H9 (cell line): ENCODE measurements around the gene NDST1. TPM values are rescaled to one million over a fixed set of nuclear protein-coding genes. Genes with fewer than 3 reads are reported as not detected.

Experiments used
- DNase-seq: peaks from one replicate; pipeline ENCODE4 v3.0.0-alpha.2; 2017
- H2AFZ ChIP-seq: one replicate; pipeline ENCODE4 v1.6.1; 2013; ENCODE audit warnings: mild to moderate bottlenecking, low read length, control low read depth, moderate library complexity
- H2AK5ac ChIP-seq: 2 replicates; pipeline ENCODE4 v1.6.1; 2013; ENCODE audit warnings: low read length, control low read depth, mixed read lengths; ENCODE audit not compliant: insufficient read length
- H2BK120ac ChIP-seq: one replicate; pipeline ENCODE4 v1.6.1; 2013; ENCODE audit warnings: low read depth, mild to moderate bottlenecking, low read length, control low read depth, inconsistent platforms; ENCODE audit not compliant: poor library complexity, severe bottlenecking
- H2BK12ac ChIP-seq: 2 replicates; pipeline ENCODE4 v1.6.1; 2013; ENCODE audit warnings: low read length, control low read depth, mixed read lengths, low read depth; ENCODE audit not compliant: insufficient read length
- H2BK15ac ChIP-seq: 2 replicates; pipeline ENCODE4 v1.6.1; 2013; ENCODE audit warnings: low read depth, low read length, control low read depth
- H2BK20ac ChIP-seq: one replicate; pipeline ENCODE4 v1.6.1; 2013; ENCODE audit warnings: low read depth, mild to moderate bottlenecking, low read length, control low read depth, inconsistent platforms; ENCODE audit not compliant: poor library complexity, severe bottlenecking
- H2BK5ac ChIP-seq: 2 replicates; pipeline ENCODE4 v1.6.1; 2013; ENCODE audit warnings: low read length, control low read depth, mixed read lengths; ENCODE audit not compliant: insufficient read length
- H3K14ac ChIP-seq: 2 replicates; pipeline ENCODE4 v1.6.1; 2013; ENCODE audit warnings: low read length, control low read depth; ENCODE audit not compliant: insufficient read depth
- H3K18ac ChIP-seq: 2 replicates; pipeline ENCODE4 v1.6.1; 2013; ENCODE audit warnings: low read depth, mild to moderate bottlenecking, mixed read lengths, low read length, control low read depth; ENCODE audit not compliant: insufficient read length
- H3K23ac ChIP-seq: 2 replicates; pipeline ENCODE4 v1.6.1; 2013; ENCODE audit warnings: low read length, control low read depth, mixed read lengths, low read depth; ENCODE audit not compliant: insufficient read length
- H3K23me2 ChIP-seq: 2 replicates; pipeline ENCODE4 v1.6.1; 2013; ENCODE audit warnings: low read depth, mild to moderate bottlenecking, mixed read lengths, low read length, control low read depth; ENCODE audit not compliant: insufficient read length, poor library complexity, severe bottlenecking
- H3K27ac ChIP-seq: 2 replicates; pipeline ENCODE4 v1.5.1; 2013; ENCODE audit warnings: low read length, control low read depth, mixed read lengths, low read depth; ENCODE audit not compliant: insufficient read length
- H3K27me3 ChIP-seq: 2 replicates; pipeline ENCODE4 v1.6.1; 2013; ENCODE audit warnings: low read length, control low read depth, inconsistent platforms; ENCODE audit not compliant: insufficient read depth
- H3K4ac ChIP-seq: 2 replicates; pipeline ENCODE4 v1.6.1; 2013; ENCODE audit warnings: low read depth, mild to moderate bottlenecking, control low read depth, inconsistent platforms, low read length, moderate library complexity
- H3K4me1 ChIP-seq: 2 replicates; pipeline ENCODE4 v1.6.1; 2013; ENCODE audit warnings: low read length, control low read depth, inconsistent platforms; ENCODE audit not compliant: insufficient read depth
- H3K4me2 ChIP-seq: 2 replicates; pipeline ENCODE4 v1.6.1; 2013; ENCODE audit warnings: low read length, control low read depth, mixed read lengths; ENCODE audit not compliant: insufficient read length, insufficient read depth
- H3K56ac ChIP-seq: 2 replicates; pipeline ENCODE4 v1.6.1; 2013; ENCODE audit warnings: low read depth, mild to moderate bottlenecking, mixed read lengths, low read length, control low read depth; ENCODE audit not compliant: insufficient read length
- H3K79me1 ChIP-seq: 2 replicates; pipeline ENCODE4 v1.6.1; 2013; ENCODE audit warnings: low read depth, mild to moderate bottlenecking, moderate library complexity, low read length, control low read depth, inconsistent platforms; ENCODE audit not compliant: insufficient read depth, poor library complexity, severe bottlenecking
- H3K79me2 ChIP-seq: 2 replicates; pipeline ENCODE4 v1.6.1; 2013; ENCODE audit warnings: low read length, control low read depth, inconsistent platforms; ENCODE audit not compliant: insufficient read depth
- H3K9ac ChIP-seq: 2 replicates; pipeline ENCODE4 v1.6.1; 2013; ENCODE audit warnings: low read length, control low read depth, mixed read lengths; ENCODE audit not compliant: insufficient read length; ENCODE audit errors: extremely low read depth
- H3K9me3 ChIP-seq: one replicate; pipeline ENCODE4 v1.6.1; 2013; ENCODE audit warnings: low read depth, low read length, inconsistent platforms; ENCODE audit not compliant: control insufficient read depth
- H3T11ph ChIP-seq: one replicate; pipeline ENCODE4 v1.6.1; 2013; ENCODE audit warnings: mild to moderate bottlenecking, low read length, control low read depth, inconsistent platforms
- H4K20me1 ChIP-seq: one replicate; pipeline ENCODE4 v1.6.1; 2013; ENCODE audit not compliant: control insufficient read depth, insufficient read length, insufficient read depth
- H4K5ac ChIP-seq: 2 replicates; pipeline ENCODE4 v1.6.1; 2013; ENCODE audit warnings: low read depth, mild to moderate bottlenecking, mixed read lengths, low read length, control low read depth; ENCODE audit not compliant: insufficient read length
- H4K8ac ChIP-seq: replicated peaks from 2 replicates; pipeline ENCODE4 v1.6.1; 2013; ENCODE audit warnings: low read length, control low read depth, mixed read lengths, low read depth; ENCODE audit not compliant: insufficient read length
- H4K91ac ChIP-seq: 2 replicates; pipeline ENCODE4 v1.6.1; 2013; ENCODE audit warnings: low read depth, mild to moderate bottlenecking, moderate library complexity, mixed read lengths, low read length, control low read depth; ENCODE audit not compliant: insufficient read length
- H3K27ac Mint-ChIP-seq, 3 experiments: 2 replicates in 2 of 3; 3 replicates in 1 of 3; pipeline ENCODE4 v1.8.0; 2020 to 2021; ENCODE audit warnings: mixed read lengths in 3 of 3, mild to moderate bottlenecking in 1 of 3, moderate library complexity in 1 of 3
- H3K27me3 Mint-ChIP-seq: 2 replicates; pipeline ENCODE4 v1.8.0; 2021; ENCODE audit warnings: low read depth, mild to moderate bottlenecking, moderate library complexity, mixed read lengths
- H3K36me3 Mint-ChIP-seq, 3 experiments: 2 replicates in 2 of 3; 3 replicates in 1 of 3; pipeline ENCODE4 v1.8.0; 2020 to 2021; ENCODE audit warnings: low read depth in 3 of 3, mixed read lengths in 3 of 3; ENCODE audit not compliant: insufficient read depth in 1 of 3
- H3K4me1 Mint-ChIP-seq, 2 experiments: 2 replicates each; pipeline ENCODE4 v1.8.0; 2020; ENCODE audit warnings: mixed read lengths in 2 of 2
- H3K4me3 Mint-ChIP-seq, 2 experiments: 2 replicates in 1 of 2; 3 replicates in 1 of 2; pipeline ENCODE4 v1.8.0; 2020 to 2021; ENCODE audit warnings: mild to moderate bottlenecking in 2 of 2, mixed read lengths in 2 of 2, moderate library complexity in 1 of 2
- H3K9me3 Mint-ChIP-seq, 2 experiments: 2 replicates in 1 of 2; 3 replicates in 1 of 2; pipeline ENCODE4 v1.8.0; 2020; ENCODE audit warnings: mild to moderate bottlenecking in 2 of 2, mixed read lengths in 2 of 2, moderate library complexity in 1 of 2
- WGBS: extraction: QIAGEN DNeasy Blood & Tissue Kit; methylation state at CpG from one replicate; pipeline ENCODE4 v1.1.7; 2013; ENCODE audit warnings: missing lambda C conversion rate, low lambda C conversion rate, mixed read lengths; ENCODE audit not compliant: insufficient read length; ENCODE audit errors: extremely low coverage; 5-methylcytosine and 5-hydroxymethylcytosine counted together
- total RNA-seq: library from RNA; stranded (reverse); gene quantifications from 2 replicates; pipeline ENCODE4 v1.2.1, GENCODE V29; 2021
- TF ChIP-seq, protein P1 (sequence below): fragments of 200-600 bp; sonication (generic); conservative IDR thresholded peaks from 3 replicates; pipeline ENCODE4 v1.8.0; 2021; ENCODE audit warnings: antibody characterized with exemption, mild to moderate bottlenecking

Gene NDST1
- total RNA-seq, 1 experiment from 2014 or later = 65.5 TPM

DNA sequence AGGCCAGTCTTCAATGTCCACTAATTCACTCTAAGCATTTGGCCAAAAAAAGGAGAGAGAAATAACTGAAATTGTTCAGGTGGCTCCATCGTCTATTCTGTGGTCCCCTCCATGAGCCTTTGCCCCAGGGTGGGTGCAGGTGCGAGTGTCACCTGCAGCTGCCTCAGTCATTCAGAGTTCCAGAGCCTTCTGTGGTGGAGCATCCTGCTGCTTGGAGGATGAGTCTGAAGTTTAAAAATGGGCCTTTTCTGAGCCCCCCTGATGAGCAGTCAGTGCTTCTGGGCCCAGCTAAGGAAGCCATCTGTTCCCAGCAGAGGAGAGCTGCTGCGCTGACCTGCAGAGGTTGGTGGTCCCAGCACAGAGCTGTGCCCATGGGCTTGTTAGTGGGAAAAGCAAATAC, 48.2 kb downstream of the NDST1 start:
- no peaks in the 10 kb centered on the region for H3K9me3 ChIP-seq
- no peak overlapping the region for H3K27ac Mint-ChIP-seq
- no peak overlapping the region for H2BK5ac ChIP-seq
- no peaks in the 10 kb centered on the region for H3K9me3 Mint-ChIP-seq
- H3K4me2 ChIP-seq = no peak overlapping the region
- no peak for DNase-seq
- no peaks in the 10 kb centered on the region for H4K20me1 ChIP-seq
- no peaks in the 10 kb centered on the region for H3K23me2 ChIP-seq
- H3K4me3 Mint-ChIP-seq = no peak overlapping the region
- H2AK5ac ChIP-seq = no peak overlapping the region
- H3K4me1 Mint-ChIP-seq = peaks cover 11 to 13% of the 10 kb centered on the region in 2 experiments
- H2BK12ac ChIP-seq = no peak overlapping the region
- no peak overlapping the region for H3K9ac ChIP-seq
- H4K5ac ChIP-seq = no peak overlapping the region
- H2BK15ac ChIP-seq = no peak overlapping the region
- H3K4me1 ChIP-seq = no peaks in the 10 kb centered on the region
- no peak overlapping the region for H3K23ac ChIP-seq
- no peak overlapping the region for H3K56ac ChIP-seq
- no peak overlapping the region for H2BK20ac ChIP-seq
- no peaks in the 10 kb centered on the region for H3K27me3 ChIP-seq
- H3K27me3 Mint-ChIP-seq = no peaks in the 10 kb centered on the region
- H2BK120ac ChIP-seq = no peak overlapping the region
- H3K27ac ChIP-seq = no peak overlapping the region
- no peaks in the 10 kb centered on the region for H3K79me1 ChIP-seq
- WGBS = no CpG with 5 or more reads among the region's 3 CpGs
- H3K79me2 ChIP-seq = no peaks in the 10 kb centered on the region
- no peak overlapping the region for H4K91ac ChIP-seq
- no peak overlapping the region for H3K14ac ChIP-seq
- H3K4ac ChIP-seq = no peak overlapping the region
- peaks cover 2 to 39% (median 35%) of the 10 kb centered on the region in 3 experiments; a peak in 6 of 7 replicates for H3K36me3 Mint-ChIP-seq
- no peak overlapping the region for H4K8ac ChIP-seq
- no peak overlapping the region for H2AFZ ChIP-seq
- no peak overlapping the region for H3K18ac ChIP-seq
- TF ChIP-seq, protein P1, sequence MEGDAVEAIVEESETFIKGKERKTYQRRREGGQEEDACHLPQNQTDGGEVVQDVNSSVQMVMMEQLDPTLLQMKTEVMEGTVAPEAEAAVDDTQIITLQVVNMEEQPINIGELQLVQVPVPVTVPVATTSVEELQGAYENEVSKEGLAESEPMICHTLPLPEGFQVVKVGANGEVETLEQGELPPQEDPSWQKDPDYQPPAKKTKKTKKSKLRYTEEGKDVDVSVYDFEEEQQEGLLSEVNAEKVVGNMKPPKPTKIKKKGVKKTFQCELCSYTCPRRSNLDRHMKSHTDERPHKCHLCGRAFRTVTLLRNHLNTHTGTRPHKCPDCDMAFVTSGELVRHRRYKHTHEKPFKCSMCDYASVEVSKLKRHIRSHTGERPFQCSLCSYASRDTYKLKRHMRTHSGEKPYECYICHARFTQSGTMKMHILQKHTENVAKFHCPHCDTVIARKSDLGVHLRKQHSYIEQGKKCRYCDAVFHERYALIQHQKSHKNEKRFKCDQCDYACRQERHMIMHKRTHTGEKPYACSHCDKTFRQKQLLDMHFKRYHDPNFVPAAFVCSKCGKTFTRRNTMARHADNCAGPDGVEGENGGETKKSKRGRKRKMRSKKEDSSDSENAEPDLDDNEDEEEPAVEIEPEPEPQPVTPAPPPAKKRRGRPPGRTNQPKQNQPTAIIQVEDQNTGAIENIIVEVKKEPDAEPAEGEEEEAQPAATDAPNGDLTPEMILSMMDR = no peak
- H3T11ph ChIP-seq = no peak overlapping the region
